H1 (cell line): ENCODE results near the gene INCENP.

Experiments used
- BCL11A ChIP-seq, 2 experiments: IDR thresholded peaks; one replicate each; pipeline ENCODE4 v1.6.1; 2011; ENCODE audit warnings: low read depth in 2 of 2, low read length in 2 of 2, mild to moderate bottlenecking in 2 of 2
- JUND ChIP-seq: IDR thresholded peaks from 2 replicates; pipeline ENCODE4 v1.6.1; 2011; ENCODE audit warnings: mild to moderate bottlenecking, improper control_type of control experiment, low read length
- NRF1 ChIP-seq: IDR thresholded peaks from 2 replicates; pipeline ENCODE4 v1.6.1; 2011; ENCODE audit warnings: mild to moderate bottlenecking, low read depth, low read length, improper control_type of control experiment
- POLR2A ChIP-seq, 2 experiments: IDR thresholded peaks; 1 replicate in 1 of 2; 2 replicates in 1 of 2; pipeline ENCODE4 v1.6.1; 2011; ENCODE audit warnings: low read depth in 2 of 2, low read length in 2 of 2, mild to moderate bottlenecking in 2 of 2; ENCODE audit errors: control extremely low read depth in 1 of 2
- SP2 ChIP-seq: IDR thresholded peaks from 2 replicates; pipeline ENCODE4 v1.6.1; 2012; ENCODE audit warnings: mild to moderate bottlenecking, low read length, inconsistent platforms
- TF ChIP-seq, protein P1 (sequence below), 3 experiments: IDR thresholded peaks; 1 replicate in 2 of 3; 2 replicates in 1 of 3; pipeline versions ENCODE4 v1.5.1 to v1.6.1; 2011; ENCODE audit warnings: low read length in 3 of 3, mild to moderate bottlenecking in 3 of 3, inconsistent platforms in 2 of 3, low read depth in 1 of 3, moderate library complexity in 1 of 3; ENCODE audit not compliant: insufficient read depth in 1 of 3; ENCODE audit errors: control extremely low read depth in 1 of 3

- TF ChIP-seq BCL11A (IDR thresholded peaks at IDR 0.05; ENCODE audit: low read depth in 2 of 2, low read length in 2 of 2) (no peak), NRF1 (no peak), POLR2A (IDR thresholded peaks at IDR 0.05; ENCODE audit: control extremely low read depth in 1 of 2, low read depth in 2 of 2, low read length in 2 of 2) (no peak), SP2 (no peak), JUND (no peak)
- TF ChIP-seq, protein P1, sequence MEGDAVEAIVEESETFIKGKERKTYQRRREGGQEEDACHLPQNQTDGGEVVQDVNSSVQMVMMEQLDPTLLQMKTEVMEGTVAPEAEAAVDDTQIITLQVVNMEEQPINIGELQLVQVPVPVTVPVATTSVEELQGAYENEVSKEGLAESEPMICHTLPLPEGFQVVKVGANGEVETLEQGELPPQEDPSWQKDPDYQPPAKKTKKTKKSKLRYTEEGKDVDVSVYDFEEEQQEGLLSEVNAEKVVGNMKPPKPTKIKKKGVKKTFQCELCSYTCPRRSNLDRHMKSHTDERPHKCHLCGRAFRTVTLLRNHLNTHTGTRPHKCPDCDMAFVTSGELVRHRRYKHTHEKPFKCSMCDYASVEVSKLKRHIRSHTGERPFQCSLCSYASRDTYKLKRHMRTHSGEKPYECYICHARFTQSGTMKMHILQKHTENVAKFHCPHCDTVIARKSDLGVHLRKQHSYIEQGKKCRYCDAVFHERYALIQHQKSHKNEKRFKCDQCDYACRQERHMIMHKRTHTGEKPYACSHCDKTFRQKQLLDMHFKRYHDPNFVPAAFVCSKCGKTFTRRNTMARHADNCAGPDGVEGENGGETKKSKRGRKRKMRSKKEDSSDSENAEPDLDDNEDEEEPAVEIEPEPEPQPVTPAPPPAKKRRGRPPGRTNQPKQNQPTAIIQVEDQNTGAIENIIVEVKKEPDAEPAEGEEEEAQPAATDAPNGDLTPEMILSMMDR (IDR thresholded peaks at IDR 0.05; ENCODE audit: control extremely low read depth in 1 of 3, insufficient read depth in 1 of 3, low read depth in 1 of 3, low read length in 3 of 3), result no peak
Observed at GRCh38 chr11:62142921-62143320, 19.1 kb downstream of the INCENP start.
